SU-DHL-6 (cell line): ENCODE data around the gene PTPN5.

ENCODE experiments used
- CTCF ChIP-seq: fragments of 200-600 bp; sonication (generic); IDR thresholded peaks from one replicate; pipeline ENCODE4 v1.5.1; 2017; ENCODE audit warnings: antibody characterized with exemption, mild to moderate bottlenecking, low read length, moderate library complexity; ENCODE audit not compliant: insufficient read depth, poor library complexity, severe bottlenecking
- EZH2phosphoT487 ChIP-seq: fragments of 200-600 bp; sonication (generic), shearing (Covaris generic); conservative IDR thresholded peaks from 2 replicates; pipeline ENCODE4 v1.6.1; 2018; ENCODE audit warnings: mild to moderate bottlenecking, antibody characterized with exemption, low read length, moderate library complexity, mixed read lengths

GRCh38 chr11:18743365-18743764 is 48.2 kb downstream of the PTPN5 start:
- TF ChIP-seq CTCF, result no peak
- no peak for TF ChIP-seq EZH2phosphoT487
